HepG2 (cell line): Measurements from ENCODE around the gene ACAP3. TPM values are rescaled to one million over a fixed set of nuclear protein-coding genes. Genes with fewer than 3 reads are reported as not detected.

ENCODE experiments used
- FOXK1 ChIP-seq: sonication (generic); formaldehyde crosslinking; IDR thresholded peaks from 2 replicates; pipeline ENCODE4 v1.4.0; 2020; ENCODE audit warnings: low read depth, missing genetic modification reagents, borderline replicate concordance
- HNRNPLL ChIP-seq: fragments of 200-400 bp; formaldehyde crosslinking; IDR thresholded peaks from 2 replicates; pipeline ENCODE4 v1.6.1; 2017; ENCODE audit warnings: mild to moderate bottlenecking, low read depth, low read length; ENCODE audit not compliant: poor library complexity, severe bottlenecking
- HOXA7 ChIP-seq: sonication (generic); formaldehyde crosslinking; IDR thresholded peaks from 2 replicates; pipeline ENCODE4 v1.8.1; 2022; ENCODE audit warnings: mild to moderate bottlenecking, missing genetic modification reagents, moderate library complexity
- KMT2B ChIP-seq: IDR thresholded peaks from 2 replicates; pipeline ENCODE4 v1.6.1; 2016; ENCODE audit warnings: missing genetic modification reagents, missing compliant biosample characterization
- MBNL3 ChIP-seq: fragments of 250-450 bp; sonication (Bioruptor Pico); conservative IDR thresholded peaks from 2 replicates; pipeline ENCODE4 v1.8.0; 2022; ENCODE audit warnings: mild to moderate bottlenecking, inconsistent platforms
- MEIS1 ChIP-seq: sonication (generic); formaldehyde crosslinking; IDR thresholded peaks from 2 replicates; pipeline ENCODE4 v1.9.0; 2021; ENCODE audit warnings: mild to moderate bottlenecking, missing genetic modification reagents, moderate library complexity, borderline replicate concordance
- NFIB ChIP-seq: sonication (generic); formaldehyde crosslinking; IDR thresholded peaks from 2 replicates; pipeline ENCODE4 v1.9.0; 2021; ENCODE audit warnings: missing genetic modification reagents, mild to moderate bottlenecking, borderline replicate concordance
- ZBTB20 ChIP-seq: sonication (generic); formaldehyde crosslinking; IDR thresholded peaks from 2 replicates; pipeline ENCODE4 v1.8.1; 2023; ENCODE audit warnings: missing genetic modification reagents, low read depth, mild to moderate bottlenecking, borderline replicate concordance
- ZFP62 ChIP-seq: sonication (generic); formaldehyde crosslinking; IDR thresholded peaks from 2 replicates; pipeline ENCODE4 v1.4.0; 2020; ENCODE audit warnings: missing genetic modification reagents
- ZNF382 ChIP-seq: sonication (generic); formaldehyde crosslinking; IDR thresholded peaks from 2 replicates; pipeline ENCODE4 v1.5.0; 2020; ENCODE audit warnings: missing genetic modification reagents, mild to moderate bottlenecking, borderline replicate concordance
- ZNF678 ChIP-seq: sonication (generic); formaldehyde crosslinking; IDR thresholded peaks from 2 replicates; pipeline ENCODE4 v1.4.0; 2020; ENCODE audit warnings: mild to moderate bottlenecking, missing genetic modification reagents
- polyA plus RNA-seq, 8 experiments: library from polyadenylated mRNA; depleted of rRNA in 3 of 8; stranded (reverse) in 7 of 8; unstranded in 1 of 8; fragments of >200 nt; fragmentation: Illumina TruSeq in 4 of 8; extraction: Trizol in 4 of 8; gene quantifications; 2 replicates each; pipeline versions ENCODE4 v1.2.1 to v1.2.3, GENCODE V29; 2011 to 2016; ENCODE audit warnings: low read depth in 4 of 8, missing spikeins in 1 of 8, mixed read lengths in 1 of 8; ENCODE audit not compliant: insufficient read depth in 1 of 8
- total RNA-seq, 5 experiments: library from RNA; depleted of rRNA; stranded (reverse); fragments of >200 nt; fragmentation: Illumina TruSeq; extraction: Trizol; gene quantifications; 2 replicates each; pipeline ENCODE4 v1.2.3, GENCODE V29; 2016; ENCODE audit warnings: low read depth in 1 of 5
- TF ChIP-seq, protein P1 (sequence below): sonication (generic); formaldehyde crosslinking; IDR thresholded peaks from 2 replicates; pipeline ENCODE4 v1.9.0; 2021; ENCODE audit warnings: missing genetic modification reagents, mild to moderate bottlenecking, borderline replicate concordance
- TF ChIP-seq, protein P2 (sequence below): sonication (generic); formaldehyde crosslinking; conservative IDR thresholded peaks from 2 replicates; pipeline ENCODE4 v1.4.0; 2020; ENCODE audit warnings: missing genetic modification reagents
- TF ChIP-seq, protein P3 (sequence below): sonication (generic); formaldehyde crosslinking; IDR thresholded peaks from 2 replicates; pipeline ENCODE4 v1.4.0; 2020; ENCODE audit warnings: missing genetic modification reagents, borderline replicate concordance
- TF ChIP-seq, protein P4 (sequence below): sonication (generic); formaldehyde crosslinking; IDR thresholded peaks from 2 replicates; pipeline ENCODE4 v1.8.1; 2023; ENCODE audit warnings: mild to moderate bottlenecking, missing genetic modification reagents
- TF ChIP-seq, protein P5 (sequence below): sonication (generic); formaldehyde crosslinking; IDR thresholded peaks from 2 replicates; pipeline ENCODE4 v1.8.0; 2022; ENCODE audit warnings: missing genetic modification reagents, mild to moderate bottlenecking, borderline replicate concordance

The ACAP3 gene
- total and polyA plus RNA-seq, 2 of the 13 experiments (the other 11 are each of a cell fraction or from before 2014, with no cell fraction given) = 29.4 to 50.8 TPM

DNA sequence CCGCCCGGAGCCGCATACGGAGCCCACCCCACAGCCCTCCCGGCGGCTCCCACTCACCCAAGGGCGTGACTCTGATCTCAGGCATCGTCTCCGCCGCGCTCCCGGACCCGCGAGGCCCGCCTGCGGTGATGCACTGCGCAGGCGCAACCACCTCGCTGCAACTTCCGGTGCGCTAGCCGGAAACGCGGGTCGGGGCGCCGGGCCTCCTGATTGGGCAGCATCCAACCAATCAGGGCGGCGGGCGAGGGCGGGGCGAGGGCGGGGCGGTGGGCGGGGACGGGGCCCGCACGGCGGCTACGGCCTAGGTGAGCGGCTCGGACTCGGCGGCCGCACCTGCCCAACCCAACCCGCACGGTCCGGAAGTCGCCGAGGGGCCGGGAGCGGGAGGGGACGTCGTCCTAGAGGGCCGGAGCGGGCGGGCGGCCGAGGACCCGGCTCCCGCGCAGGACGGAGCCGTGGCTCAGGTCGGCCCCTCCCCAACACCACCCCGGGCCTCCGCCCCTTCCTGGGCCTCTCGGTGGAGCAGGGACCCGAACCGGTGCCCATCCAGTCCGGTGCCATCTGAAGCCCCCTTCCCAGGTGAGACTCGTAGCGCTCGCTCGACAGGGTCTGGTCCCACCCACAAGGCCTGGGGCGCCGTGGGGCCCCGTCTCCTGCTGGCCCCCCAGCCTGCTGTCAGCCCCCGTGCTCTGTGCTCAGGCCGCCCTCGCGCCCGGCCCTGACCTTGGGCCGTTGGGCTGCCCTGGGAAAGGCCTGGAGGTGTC lies 17.0 kb upstream of the ACAP3 start, which contains the start of the genes CPTP and INTS11 (continued):
- TF ChIP-seq MBNL3 = no peak
- TF ChIP-seq HOXA7 (CRISPR knock-in tag) = no peak
- TF ChIP-seq FOXK1 (CRISPR knock-in tag) = no peak
- no peak for TF ChIP-seq KMT2B (CRISPR knock-in tag)
- TF ChIP-seq ZNF382 (CRISPR knock-in tag) = no peak
- TF ChIP-seq ZNF678 (CRISPR knock-in tag) = no peak
- TF ChIP-seq, protein P1, sequence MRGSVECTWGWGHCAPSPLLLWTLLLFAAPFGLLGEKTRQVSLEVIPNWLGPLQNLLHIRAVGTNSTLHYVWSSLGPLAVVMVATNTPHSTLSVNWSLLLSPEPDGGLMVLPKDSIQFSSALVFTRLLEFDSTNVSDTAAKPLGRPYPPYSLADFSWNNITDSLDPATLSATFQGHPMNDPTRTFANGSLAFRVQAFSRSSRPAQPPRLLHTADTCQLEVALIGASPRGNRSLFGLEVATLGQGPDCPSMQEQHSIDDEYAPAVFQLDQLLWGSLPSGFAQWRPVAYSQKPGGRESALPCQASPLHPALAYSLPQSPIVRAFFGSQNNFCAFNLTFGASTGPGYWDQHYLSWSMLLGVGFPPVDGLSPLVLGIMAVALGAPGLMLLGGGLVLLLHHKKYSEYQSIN = no peak
- TF ChIP-seq, protein P2, sequence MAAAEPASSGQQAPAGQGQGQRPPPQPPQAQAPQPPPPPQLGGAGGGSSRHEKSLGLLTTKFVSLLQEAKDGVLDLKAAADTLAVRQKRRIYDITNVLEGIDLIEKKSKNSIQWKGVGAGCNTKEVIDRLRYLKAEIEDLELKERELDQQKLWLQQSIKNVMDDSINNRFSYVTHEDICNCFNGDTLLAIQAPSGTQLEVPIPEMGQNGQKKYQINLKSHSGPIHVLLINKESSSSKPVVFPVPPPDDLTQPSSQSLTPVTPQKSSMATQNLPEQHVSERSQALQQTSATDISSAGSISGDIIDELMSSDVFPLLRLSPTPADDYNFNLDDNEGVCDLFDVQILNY = no peak
- peak; percentile 44 for TF ChIP-seq HNRNPLL
- TF ChIP-seq, protein P3, sequence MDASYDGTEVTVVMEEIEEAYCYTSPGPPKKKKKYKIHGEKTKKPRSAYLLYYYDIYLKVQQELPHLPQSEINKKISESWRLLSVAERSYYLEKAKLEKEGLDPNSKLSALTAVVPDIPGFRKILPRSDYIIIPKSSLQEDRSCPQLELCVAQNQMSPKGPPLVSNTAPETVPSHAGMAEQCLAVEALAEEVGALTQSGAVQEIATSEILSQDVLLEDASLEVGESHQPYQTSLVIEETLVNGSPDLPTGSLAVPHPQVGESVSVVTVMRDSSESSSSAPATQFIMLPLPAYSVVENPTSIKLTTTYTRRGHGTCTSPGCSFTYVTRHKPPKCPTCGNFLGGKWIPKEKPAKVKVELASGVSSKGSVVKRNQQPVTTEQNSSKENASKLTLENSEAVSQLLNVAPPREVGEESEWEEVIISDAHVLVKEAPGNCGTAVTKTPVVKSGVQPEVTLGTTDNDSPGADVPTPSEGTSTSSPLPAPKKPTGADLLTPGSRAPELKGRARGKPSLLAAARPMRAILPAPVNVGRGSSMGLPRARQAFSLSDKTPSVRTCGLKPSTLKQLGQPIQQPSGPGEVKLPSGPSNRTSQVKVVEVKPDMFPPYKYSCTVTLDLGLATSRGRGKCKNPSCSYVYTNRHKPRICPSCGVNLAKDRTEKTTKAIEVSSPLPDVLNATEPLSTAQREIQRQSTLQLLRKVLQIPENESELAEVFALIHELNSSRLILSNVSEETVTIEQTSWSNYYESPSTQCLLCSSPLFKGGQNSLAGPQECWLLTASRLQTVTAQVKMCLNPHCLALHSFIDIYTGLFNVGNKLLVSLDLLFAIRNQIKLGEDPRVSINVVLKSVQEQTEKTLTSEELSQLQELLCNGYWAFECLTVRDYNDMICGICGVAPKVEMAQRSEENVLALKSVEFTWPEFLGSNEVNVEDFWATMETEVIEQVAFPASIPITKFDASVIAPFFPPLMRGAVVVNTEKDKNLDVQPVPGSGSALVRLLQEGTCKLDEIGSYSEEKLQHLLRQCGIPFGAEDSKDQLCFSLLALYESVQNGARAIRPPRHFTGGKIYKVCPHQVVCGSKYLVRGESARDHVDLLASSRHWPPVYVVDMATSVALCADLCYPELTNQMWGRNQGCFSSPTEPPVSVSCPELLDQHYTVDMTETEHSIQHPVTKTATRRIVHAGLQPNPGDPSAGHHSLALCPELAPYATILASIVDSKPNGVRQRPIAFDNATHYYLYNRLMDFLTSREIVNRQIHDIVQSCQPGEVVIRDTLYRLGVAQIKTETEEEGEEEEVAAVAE (CRISPR knock-in tag) = no peak
- TF ChIP-seq ZFP62 (CRISPR knock-in tag) = no peak
- TF ChIP-seq, protein P4, sequence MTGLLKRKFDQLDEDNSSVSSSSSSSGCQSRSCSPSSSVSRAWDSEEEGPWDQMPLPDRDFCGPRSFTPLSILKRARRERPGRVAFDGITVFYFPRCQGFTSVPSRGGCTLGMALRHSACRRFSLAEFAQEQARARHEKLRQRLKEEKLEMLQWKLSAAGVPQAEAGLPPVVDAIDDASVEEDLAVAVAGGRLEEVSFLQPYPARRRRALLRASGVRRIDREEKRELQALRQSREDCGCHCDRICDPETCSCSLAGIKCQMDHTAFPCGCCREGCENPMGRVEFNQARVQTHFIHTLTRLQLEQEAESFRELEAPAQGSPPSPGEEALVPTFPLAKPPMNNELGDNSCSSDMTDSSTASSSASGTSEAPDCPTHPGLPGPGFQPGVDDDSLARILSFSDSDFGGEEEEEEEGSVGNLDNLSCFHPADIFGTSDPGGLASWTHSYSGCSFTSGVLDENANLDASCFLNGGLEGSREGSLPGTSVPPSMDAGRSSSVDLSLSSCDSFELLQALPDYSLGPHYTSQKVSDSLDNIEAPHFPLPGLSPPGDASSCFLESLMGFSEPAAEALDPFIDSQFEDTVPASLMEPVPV = no peak
- TF ChIP-seq MEIS1 (CRISPR knock-in tag) = no peak
- no peak for TF ChIP-seq NFIB
- TF ChIP-seq ZBTB20 (CRISPR knock-in tag) = no peak
- TF ChIP-seq, protein P5, sequence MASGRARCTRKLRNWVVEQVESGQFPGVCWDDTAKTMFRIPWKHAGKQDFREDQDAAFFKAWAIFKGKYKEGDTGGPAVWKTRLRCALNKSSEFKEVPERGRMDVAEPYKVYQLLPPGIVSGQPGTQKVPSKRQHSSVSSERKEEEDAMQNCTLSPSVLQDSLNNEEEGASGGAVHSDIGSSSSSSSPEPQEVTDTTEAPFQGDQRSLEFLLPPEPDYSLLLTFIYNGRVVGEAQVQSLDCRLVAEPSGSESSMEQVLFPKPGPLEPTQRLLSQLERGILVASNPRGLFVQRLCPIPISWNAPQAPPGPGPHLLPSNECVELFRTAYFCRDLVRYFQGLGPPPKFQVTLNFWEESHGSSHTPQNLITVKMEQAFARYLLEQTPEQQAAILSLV (CRISPR knock-in tag) = peak; percentile 51; the same call in 1 of the 2 replicates
